H9 (cell line): ENCODE measurements around the gene PUM1. TPM values are rescaled to one million over a fixed set of nuclear protein-coding genes. Genes with fewer than 3 reads are reported as not detected.

ENCODE experiments used
- DNase-seq: peaks from one replicate; pipeline ENCODE4 v3.0.0-alpha.2; 2017
- H2AFZ ChIP-seq: one replicate; pipeline ENCODE4 v1.6.1; 2013; ENCODE audit warnings: mild to moderate bottlenecking, low read length, control low read depth, moderate library complexity
- H2AK5ac ChIP-seq: 2 replicates; pipeline ENCODE4 v1.6.1; 2013; ENCODE audit warnings: low read length, control low read depth, mixed read lengths; ENCODE audit not compliant: insufficient read length
- H2BK120ac ChIP-seq: one replicate; pipeline ENCODE4 v1.6.1; 2013; ENCODE audit warnings: low read depth, mild to moderate bottlenecking, low read length, control low read depth, inconsistent platforms; ENCODE audit not compliant: poor library complexity, severe bottlenecking
- H2BK12ac ChIP-seq: 2 replicates; pipeline ENCODE4 v1.6.1; 2013; ENCODE audit warnings: low read length, control low read depth, mixed read lengths, low read depth; ENCODE audit not compliant: insufficient read length
- H2BK15ac ChIP-seq: 2 replicates; pipeline ENCODE4 v1.6.1; 2013; ENCODE audit warnings: low read depth, low read length, control low read depth
- H2BK20ac ChIP-seq: one replicate; pipeline ENCODE4 v1.6.1; 2013; ENCODE audit warnings: low read depth, mild to moderate bottlenecking, low read length, control low read depth, inconsistent platforms; ENCODE audit not compliant: poor library complexity, severe bottlenecking
- H2BK5ac ChIP-seq: 2 replicates; pipeline ENCODE4 v1.6.1; 2013; ENCODE audit warnings: low read length, control low read depth, mixed read lengths; ENCODE audit not compliant: insufficient read length
- H3K14ac ChIP-seq: 2 replicates; pipeline ENCODE4 v1.6.1; 2013; ENCODE audit warnings: low read length, control low read depth; ENCODE audit not compliant: insufficient read depth
- H3K18ac ChIP-seq: 2 replicates; pipeline ENCODE4 v1.6.1; 2013; ENCODE audit warnings: low read depth, mild to moderate bottlenecking, mixed read lengths, low read length, control low read depth; ENCODE audit not compliant: insufficient read length
- H3K23ac ChIP-seq: 2 replicates; pipeline ENCODE4 v1.6.1; 2013; ENCODE audit warnings: low read length, control low read depth, mixed read lengths, low read depth; ENCODE audit not compliant: insufficient read length
- H3K23me2 ChIP-seq: 2 replicates; pipeline ENCODE4 v1.6.1; 2013; ENCODE audit warnings: low read depth, mild to moderate bottlenecking, mixed read lengths, low read length, control low read depth; ENCODE audit not compliant: insufficient read length, poor library complexity, severe bottlenecking
- H3K27ac ChIP-seq: 2 replicates; pipeline ENCODE4 v1.5.1; 2013; ENCODE audit warnings: low read length, control low read depth, mixed read lengths, low read depth; ENCODE audit not compliant: insufficient read length
- H3K27me3 ChIP-seq: 2 replicates; pipeline ENCODE4 v1.6.1; 2013; ENCODE audit warnings: low read length, control low read depth, inconsistent platforms; ENCODE audit not compliant: insufficient read depth
- H3K4ac ChIP-seq: 2 replicates; pipeline ENCODE4 v1.6.1; 2013; ENCODE audit warnings: low read depth, mild to moderate bottlenecking, control low read depth, inconsistent platforms, low read length, moderate library complexity
- H3K4me1 ChIP-seq: 2 replicates; pipeline ENCODE4 v1.6.1; 2013; ENCODE audit warnings: low read length, control low read depth, inconsistent platforms; ENCODE audit not compliant: insufficient read depth
- H3K4me2 ChIP-seq: 2 replicates; pipeline ENCODE4 v1.6.1; 2013; ENCODE audit warnings: low read length, control low read depth, mixed read lengths; ENCODE audit not compliant: insufficient read length, insufficient read depth
- H3K56ac ChIP-seq: 2 replicates; pipeline ENCODE4 v1.6.1; 2013; ENCODE audit warnings: low read depth, mild to moderate bottlenecking, mixed read lengths, low read length, control low read depth; ENCODE audit not compliant: insufficient read length
- H3K79me1 ChIP-seq: 2 replicates; pipeline ENCODE4 v1.6.1; 2013; ENCODE audit warnings: low read depth, mild to moderate bottlenecking, moderate library complexity, low read length, control low read depth, inconsistent platforms; ENCODE audit not compliant: insufficient read depth, poor library complexity, severe bottlenecking
- H3K79me2 ChIP-seq: 2 replicates; pipeline ENCODE4 v1.6.1; 2013; ENCODE audit warnings: low read length, control low read depth, inconsistent platforms; ENCODE audit not compliant: insufficient read depth
- H3K9ac ChIP-seq: 2 replicates; pipeline ENCODE4 v1.6.1; 2013; ENCODE audit warnings: low read length, control low read depth, mixed read lengths; ENCODE audit not compliant: insufficient read length; ENCODE audit errors: extremely low read depth
- H3K9me3 ChIP-seq: one replicate; pipeline ENCODE4 v1.6.1; 2013; ENCODE audit warnings: low read depth, low read length, inconsistent platforms; ENCODE audit not compliant: control insufficient read depth
- H3T11ph ChIP-seq: one replicate; pipeline ENCODE4 v1.6.1; 2013; ENCODE audit warnings: mild to moderate bottlenecking, low read length, control low read depth, inconsistent platforms
- H4K20me1 ChIP-seq: one replicate; pipeline ENCODE4 v1.6.1; 2013; ENCODE audit not compliant: control insufficient read depth, insufficient read length, insufficient read depth
- H4K5ac ChIP-seq: 2 replicates; pipeline ENCODE4 v1.6.1; 2013; ENCODE audit warnings: low read depth, mild to moderate bottlenecking, mixed read lengths, low read length, control low read depth; ENCODE audit not compliant: insufficient read length
- H4K8ac ChIP-seq: replicated peaks from 2 replicates; pipeline ENCODE4 v1.6.1; 2013; ENCODE audit warnings: low read length, control low read depth, mixed read lengths, low read depth; ENCODE audit not compliant: insufficient read length
- H4K91ac ChIP-seq: 2 replicates; pipeline ENCODE4 v1.6.1; 2013; ENCODE audit warnings: low read depth, mild to moderate bottlenecking, moderate library complexity, mixed read lengths, low read length, control low read depth; ENCODE audit not compliant: insufficient read length
- H3K27ac Mint-ChIP-seq, 3 experiments: 2 replicates in 2 of 3; 3 replicates in 1 of 3; pipeline ENCODE4 v1.8.0; 2020 to 2021; ENCODE audit warnings: mixed read lengths in 3 of 3, mild to moderate bottlenecking in 1 of 3, moderate library complexity in 1 of 3
- H3K27me3 Mint-ChIP-seq: 2 replicates; pipeline ENCODE4 v1.8.0; 2021; ENCODE audit warnings: low read depth, mild to moderate bottlenecking, moderate library complexity, mixed read lengths
- H3K36me3 Mint-ChIP-seq, 3 experiments: 2 replicates in 2 of 3; 3 replicates in 1 of 3; pipeline ENCODE4 v1.8.0; 2020 to 2021; ENCODE audit warnings: low read depth in 3 of 3, mixed read lengths in 3 of 3; ENCODE audit not compliant: insufficient read depth in 1 of 3
- H3K4me1 Mint-ChIP-seq, 2 experiments: 2 replicates each; pipeline ENCODE4 v1.8.0; 2020; ENCODE audit warnings: mixed read lengths in 2 of 2
- H3K4me3 Mint-ChIP-seq, 2 experiments: 2 replicates in 1 of 2; 3 replicates in 1 of 2; pipeline ENCODE4 v1.8.0; 2020 to 2021; ENCODE audit warnings: mild to moderate bottlenecking in 2 of 2, mixed read lengths in 2 of 2, moderate library complexity in 1 of 2
- H3K9me3 Mint-ChIP-seq, 2 experiments: 2 replicates in 1 of 2; 3 replicates in 1 of 2; pipeline ENCODE4 v1.8.0; 2020; ENCODE audit warnings: mild to moderate bottlenecking in 2 of 2, mixed read lengths in 2 of 2, moderate library complexity in 1 of 2
- CTCF ChIP-seq: fragments of 200-600 bp; sonication (generic); conservative IDR thresholded peaks from 3 replicates; pipeline ENCODE4 v1.8.0; 2021; ENCODE audit warnings: antibody characterized with exemption, mild to moderate bottlenecking
- WGBS: extraction: QIAGEN DNeasy Blood & Tissue Kit; methylation state at CpG from one replicate; pipeline ENCODE4 v1.1.7; 2013; ENCODE audit warnings: missing lambda C conversion rate, low lambda C conversion rate, mixed read lengths; ENCODE audit not compliant: insufficient read length; ENCODE audit errors: extremely low coverage; 5-methylcytosine and 5-hydroxymethylcytosine counted together
- total RNA-seq: library from RNA; stranded (reverse); gene quantifications from 2 replicates; pipeline ENCODE4 v1.2.1, GENCODE V29; 2021

PUM1 gene
- total RNA-seq, 1 experiment from 2014 or later, result 164 TPM

- Mint-ChIP-seq H3K4me3 (no peak overlapping the region), H3K36me3 (peaks cover 15 to 62% (median 43%) of the 10 kb centered on the region in 3 experiments; a peak in 6 of 7 replicates), H3K9me3 (no peaks in the 10 kb centered on the region), H3K4me1 (peaks cover 20 to 35% of the 10 kb centered on the region in 2 experiments), H3K27ac (peak overlapping the region in 2 of 3 experiments; percentile 11 to 52; a peak in 3 of 7 replicates), H3K27me3 (no peaks in the 10 kb centered on the region)
- no peak overlapping the region for H3T11ph ChIP-seq
- no peak overlapping the region for H4K91ac ChIP-seq
- H2BK120ac ChIP-seq, result no peak overlapping the region
- no peak overlapping the region for H3K56ac ChIP-seq
- H3K4me2 ChIP-seq, result no peak overlapping the region
- peaks cover 6% of the 10 kb centered on the region for H3K79me1 ChIP-seq
- no peaks in the 10 kb centered on the region for H4K20me1 ChIP-seq
- H3K23ac ChIP-seq, result no peak overlapping the region
- TF ChIP-seq CTCF, result no peak
- no peak overlapping the region for H3K27ac ChIP-seq
- no peak overlapping the region for H4K5ac ChIP-seq
- no peak overlapping the region for H2BK20ac ChIP-seq
- no peak overlapping the region for H4K8ac ChIP-seq
- WGBS, result no CpG with 5 or more reads among the region's 3 CpGs
- H2AK5ac ChIP-seq, result no peak overlapping the region
- no peaks in the 10 kb centered on the region for H3K9me3 ChIP-seq
- no peak overlapping the region for H2AFZ ChIP-seq
- H2BK15ac ChIP-seq, result no peak overlapping the region
- H2BK12ac ChIP-seq, result no peak overlapping the region
- H3K9ac ChIP-seq, result no peak overlapping the region
- no peak overlapping the region for H3K18ac ChIP-seq
- no peak overlapping the region for H3K4ac ChIP-seq
- H3K27me3 ChIP-seq, result no peaks in the 10 kb centered on the region
- no peak overlapping the region for H2BK5ac ChIP-seq
- no peak overlapping the region for H3K14ac ChIP-seq
- no peaks in the 10 kb centered on the region for H3K23me2 ChIP-seq
- no peaks in the 10 kb centered on the region for H3K4me1 ChIP-seq
- no peak for DNase-seq
- peaks cover 12% of the 10 kb centered on the region; the same call in 1 of the 2 replicates for H3K79me2 ChIP-seq
Measured at GRCh38 chr1:30995990-30996612, 69.4 kb downstream of the PUM1 start.
